ENCODE results near the gene RPL27. TPM values are rescaled to one million over a fixed set of nuclear protein-coding genes. Genes with fewer than 3 reads are reported as not detected.

Gene RPL27
- total and polyA plus RNA-seq, 2 of the 13 experiments (the other 11 are each of a cell fraction or from before 2014, with no cell fraction given) = 1,585 to 5,840 TPM

GRCh38 chr17:43006639-43007551 lies 8.7 kb downstream of the RPL27 start, which contains the start of gene IFI35 (continued):
- TF ChIP-seq ZHX2 (IDR thresholded peaks at IDR 0.05; ENCODE audit: low read depth) (no peak), ZHX2 (CRISPR knock-in tag; IDR thresholded peaks at IDR 0.05; ENCODE audit: borderline replicate concordance) (no peak), TOE1 (CRISPR knock-in tag; IDR thresholded peaks at IDR 0.05) (no peak), ZNF18 (CRISPR knock-in tag; IDR thresholded peaks at IDR 0.05; ENCODE audit: insufficient replicate concordance) (no peak), GTF2F1 (IDR thresholded peaks at IDR 0.05; ENCODE audit: low read length) (no peak), NCOR1 (IDR thresholded peaks at IDR 0.05; ENCODE audit: borderline replicate concordance, low read length) (no peak), GFI1 (CRISPR knock-in tag; IDR thresholded peaks at IDR 0.05; ENCODE audit: borderline replicate concordance) (no peak), HES4 (CRISPR knock-in tag; IDR thresholded peaks at IDR 0.05; ENCODE audit: borderline replicate concordance) (no peak), SSRP1 (CRISPR knock-in tag; IDR thresholded peaks at IDR 0.05) (no peak), CENPT (CRISPR knock-in tag; IDR thresholded peaks at IDR 0.05; ENCODE audit: low read depth) (no peak), ZNF670 (CRISPR knock-in tag; IDR thresholded peaks at IDR 0.05; ENCODE audit: borderline replicate concordance) (peak; percentile 57; the same call in 1 of the 2 replicates), GABPB1 (CRISPR knock-in tag; IDR thresholded peaks at IDR 0.05) (0 out of 2 replicates have a peak, but pooled peaks have one; percentile 22), HBP1 (CRISPR knock-in tag; IDR thresholded peaks at IDR 0.05; ENCODE audit: low read depth) (no peak), HNRNPL (IDR thresholded peaks at IDR 0.05; ENCODE audit: low read depth, low read length) (no peak), ARID5B (CRISPR knock-in tag; IDR thresholded peaks at IDR 0.05) (peak; percentile 55), HMG20B (CRISPR knock-in tag; conservative IDR thresholded peaks at IDR 0.05) (no peak)

Measured in HepG2 (cell line).